HCT116 (cell line): Measurements from ENCODE around the gene HRH3.

ENCODE experiments used
- CBX3 ChIP-seq: IDR thresholded peaks from 2 replicates; pipeline ENCODE4 v1.6.1; 2012; ENCODE audit warnings: low read depth
- CTCF ChIP-seq, 3 experiments: fragments of 200-600 bp in 1 of 3; sonication (generic) in 1 of 3; IDR thresholded peaks in 2 of 3; conservative IDR thresholded peaks in 1 of 3; 2 replicates each; pipeline ENCODE4 v1.5.1; 2012 to 2017; ENCODE audit warnings: low read depth in 2 of 3, low read length in 2 of 3, antibody characterized with exemption in 1 of 3, borderline replicate concordance in 1 of 3, control low read depth in 1 of 3, mild to moderate bottlenecking in 1 of 3, mixed read lengths in 1 of 3, mixed run types in 1 of 3, moderate library complexity in 1 of 3; ENCODE audit not compliant: insufficient read depth in 1 of 3
- EZH2 ChIP-seq: fragments of 200-600 bp; sonication (generic); IDR thresholded peaks from 2 replicates; pipeline ENCODE4 v1.6.1; 2017; ENCODE audit warnings: antibody characterized with exemption, mixed run types
- EZH2phosphoT487 ChIP-seq: fragments of 200-600 bp; IDR thresholded peaks from 2 replicates; pipeline ENCODE4 v1.6.1; 2018; ENCODE audit warnings: antibody characterized with exemption, borderline replicate concordance
- MAX ChIP-seq: IDR thresholded peaks from 2 replicates; pipeline ENCODE4 v1.6.1; 2012
- POLR2A ChIP-seq: IDR thresholded peaks from 2 replicates; pipeline ENCODE4 v1.7.0; 2011; ENCODE audit warnings: borderline replicate concordance; ENCODE audit not compliant: insufficient read depth, insufficient read length; ENCODE audit errors: extremely low read depth
- POLR2AphosphoS5 ChIP-seq: IDR thresholded peaks from 2 replicates; pipeline ENCODE4 v1.6.1; 2011; ENCODE audit warnings: mild to moderate bottlenecking, low read depth, low read length, moderate library complexity
- RAD21 ChIP-seq: IDR thresholded peaks from 2 replicates; pipeline ENCODE4 v1.6.1; 2012; ENCODE audit warnings: low read depth, mild to moderate bottlenecking
- REST ChIP-seq: IDR thresholded peaks from 2 replicates; pipeline ENCODE4 v1.6.1; 2012; ENCODE audit warnings: low read depth
- SIN3A ChIP-seq: IDR thresholded peaks from 2 replicates; pipeline ENCODE4 v1.6.1; 2012; ENCODE audit warnings: low read depth
- YY1 ChIP-seq: IDR thresholded peaks from 2 replicates; pipeline ENCODE4 v1.6.1; 2011; ENCODE audit warnings: low read length, low read depth, moderate library complexity, mild to moderate bottlenecking; ENCODE audit not compliant: insufficient replicate concordance; ENCODE audit errors: extremely low read depth
- ZFX ChIP-seq: fragments of 450-650 bp; IDR thresholded peaks from 2 replicates; pipeline ENCODE4 v1.6.1; 2017
- TF ChIP-seq, protein P1 (sequence below): IDR thresholded peaks from 2 replicates; pipeline ENCODE4 v1.6.1; 2012

DNA sequence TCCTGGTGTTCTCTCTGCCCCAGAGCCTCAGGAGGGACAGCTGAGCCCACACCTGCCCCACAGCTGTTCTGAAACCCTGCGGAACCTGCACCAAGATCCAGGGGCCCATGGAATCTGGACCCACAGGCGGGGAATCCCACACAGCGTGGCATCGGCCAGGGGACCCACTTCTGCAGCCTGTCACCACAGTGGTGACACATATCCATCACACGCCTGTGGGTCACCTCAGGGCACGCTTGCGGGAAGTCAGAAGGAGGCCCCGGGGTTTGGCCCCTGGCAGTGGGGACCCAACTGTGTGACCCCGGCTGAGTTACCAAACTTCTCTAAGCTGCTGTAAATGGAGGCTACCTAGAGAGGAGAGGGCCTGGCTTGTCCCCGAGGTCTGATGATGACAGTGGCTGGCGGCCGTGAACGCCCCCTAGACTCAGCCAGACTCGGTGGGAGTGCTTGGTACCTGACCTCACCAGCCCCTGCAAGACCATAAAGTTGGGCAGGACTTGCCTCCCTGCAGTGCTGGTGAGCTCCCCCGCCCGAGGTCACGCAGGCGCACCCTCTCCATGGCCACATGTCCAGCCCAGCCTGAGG, 2.3 kb upstream of the HRH3 start:
- TF ChIP-seq CTCF (IDR thresholded peaks at IDR 0.05 in 2 of 3, conservative IDR thresholded peaks at IDR 0.05 in 1 of 3; ENCODE audit: borderline replicate concordance in 1 of 3, insufficient read depth in 1 of 3, low read depth in 2 of 3, low read length in 2 of 3) (no peak), SIN3A (no peak), MAX (no peak), RAD21 (no peak), POLR2A (no peak), CBX3 (no peak), REST (no peak), POLR2AphosphoS5 (no peak), EZH2 (no peak), ZFX (no peak), EZH2phosphoT487 (no peak), YY1 (no peak)
- TF ChIP-seq, protein P1, sequence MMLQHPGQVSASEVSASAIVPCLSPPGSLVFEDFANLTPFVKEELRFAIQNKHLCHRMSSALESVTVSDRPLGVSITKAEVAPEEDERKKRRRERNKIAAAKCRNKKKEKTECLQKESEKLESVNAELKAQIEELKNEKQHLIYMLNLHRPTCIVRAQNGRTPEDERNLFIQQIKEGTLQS, result no peak
